GM12878 (cell line): Measurements from ENCODE around the gene TGM2. TPM values are rescaled to one million over a fixed set of nuclear protein-coding genes. Genes with fewer than 3 reads are reported as not detected.

Experiments used
- ATAC-seq: fragments of 200-7000 bp; cut with Tn5 transposase; 3 replicates; pipeline ENCODE4 v1.9.1; 2020; ENCODE audit warnings: mild to moderate bottlenecking, moderate library complexity
- BruUV-seq: library from RNA; stranded (reverse); fragments of 400-500 nt; replicated peaks from 2 replicates; lab custom pipeline; 2021; lab: Mats Ljungman, UMichigan
- CTCF ChIA-PET: fragments of 300-600 bp; sonication (Branson Sonifier 250); formaldehyde crosslinking; extraction: SDS; loops from one replicate; lab custom pipeline; 2021; ENCODE audit warnings: inconsistent platforms; lab: Yijun Ruan, JAX
- POLR2A ChIA-PET: fragments of 350-600 bp; formaldehyde crosslinking; extraction: SDS; loops from one replicate; lab custom pipeline; 2021; ENCODE audit warnings: inconsistent platforms; lab: Charles Lee
- RAD21 ChIA-PET: fragments of 300-600 bp; sonication (Branson Sonifier 250); formaldehyde crosslinking; loops from one replicate; lab custom pipeline; 2023; ENCODE audit warnings: antibody characterized with exemption; ENCODE audit not compliant: unreplicated experiment; lab: Charles Lee
- SMC1A ChIA-PET: fragments of 300-600 bp; sonication (Branson Sonifier 250); formaldehyde crosslinking; loops from one replicate; lab custom pipeline; 2023; ENCODE audit not compliant: unreplicated experiment, uncharacterized antibody; lab: Charles Lee
- DNase-seq: peaks from one replicate; pipeline ENCODE4 v3.0.0-alpha.2; 2011; ENCODE audit warnings: low read depth, low spot score
- FAIRE-seq: peaks from 3 replicates; lab custom pipeline; 2011; peaks lifted over from hg19 to GRCh38; lab: Jason Lieb, UNC
- H2AFZ ChIP-seq: 2 replicates; pipeline ENCODE4 v1.6.0; 2011; ENCODE audit warnings: low read depth, low read length, control low read depth; ENCODE audit not compliant: control insufficient read depth
- H3K27ac ChIP-seq: 2 replicates; pipeline ENCODE4 v1.5.1; 2011; ENCODE audit warnings: control low read depth; ENCODE audit not compliant: control insufficient read depth, insufficient read depth
- H3K27me3 ChIP-seq, 2 experiments: replicated peaks in 1 of 2; 2 replicates each; pipeline versions ENCODE4 v1.6.0 to v1.6.1; 2011; ENCODE audit warnings: low read length in 1 of 2; ENCODE audit not compliant: control insufficient read depth in 2 of 2, insufficient read depth in 2 of 2
- H3K36me3 ChIP-seq, 2 experiments: 2 replicates each; pipeline ENCODE4 v1.5.1; 2011; ENCODE audit warnings: low read length in 1 of 2; ENCODE audit not compliant: control insufficient read depth in 2 of 2, insufficient read depth in 2 of 2
- H3K4me1 ChIP-seq: 2 replicates; pipeline ENCODE4 v1.6.1; 2011; ENCODE audit warnings: mild to moderate bottlenecking, low read length, moderate library complexity, mixed read lengths; ENCODE audit not compliant: control insufficient read depth, insufficient read depth
- H3K4me2 ChIP-seq: 2 replicates; pipeline ENCODE4 v1.6.0; 2011; ENCODE audit warnings: control low read depth; ENCODE audit not compliant: control insufficient read depth, insufficient read depth
- H3K4me3 ChIP-seq: fragments of 200-600 bp; sonication (generic); 2 replicates; pipeline ENCODE4 v1.5.1; 2016
- H3K79me2 ChIP-seq: 2 replicates; pipeline ENCODE4 v1.6.0; 2011; ENCODE audit warnings: low read length; ENCODE audit not compliant: control insufficient read depth, insufficient read depth
- H3K9ac ChIP-seq: 2 replicates; pipeline ENCODE4 v1.8.0; 2011; ENCODE audit warnings: low read length, control low read depth, mixed read lengths; ENCODE audit not compliant: control insufficient read depth, insufficient read depth
- H3K9me3 ChIP-seq: replicated peaks from 3 replicates; pipeline ENCODE4 v1.5.1; 2011; ENCODE audit warnings: mild to moderate bottlenecking, low read length; ENCODE audit not compliant: control insufficient read depth, insufficient read depth
- H4K20me1 ChIP-seq: 2 replicates; pipeline ENCODE4 v1.6.0; 2011; ENCODE audit not compliant: control insufficient read depth, insufficient read depth
- CBFB ChIP-seq: IDR thresholded peaks from 2 replicates; pipeline ENCODE4 v1.6.1; 2016; ENCODE audit warnings: antibody characterized with exemption, low read depth
- PAX8 ChIP-seq: fragments of 450-650 bp; IDR thresholded peaks from 2 replicates; pipeline ENCODE4 v1.6.1; 2017; ENCODE audit warnings: mild to moderate bottlenecking, moderate library complexity
- YBX1 ChIP-seq: fragments of 450-650 bp; IDR thresholded peaks from 2 replicates; pipeline ENCODE4 v1.6.1; 2016; ENCODE audit warnings: antibody characterized with exemption
- ZBTB4 ChIP-seq: fragments of 450-650 bp; formaldehyde crosslinking; IDR thresholded peaks from 2 replicates; pipeline ENCODE4 v1.4.0; 2022; ENCODE audit warnings: mild to moderate bottlenecking, moderate library complexity
- WGBS: methylation state at CpG from one replicate; pipeline ENCODE4 v1.1.6; 2016; ENCODE audit warnings: low lambda C conversion rate; ENCODE audit not compliant: insufficient replicate concordance, insufficient coverage; ENCODE audit errors: missing lambda C conversion rate; 5-methylcytosine and 5-hydroxymethylcytosine counted together
- in situ Hi-C: fragments of 300-500 bp; cut with MboI; formaldehyde crosslinking; loops from 9 replicates; pipeline ENCODE4 v1.14.3; 2018; ENCODE audit warnings: mixed read lengths
- intact Hi-C: fragments of 100-400 bp; cut with micrococcal nuclease; formaldehyde crosslinking; loops from one replicate; pipeline ENCODE4 v1.14.2; 2022; ENCODE audit not compliant: unreplicated experiment
- polyA plus RNA-seq, 11 experiments: library from polyadenylated mRNA; depleted of rRNA in 4 of 11; unstranded in 6 of 11; stranded (reverse) in 5 of 11; fragments of >200 nt; fragmentation: Nextera tagmentation in 4 of 11; fragmentation: Illumina TruSeq in 1 of 11; extraction: Ambion mirVana in 4 of 11; extraction: Trizol in 1 of 11; gene quantifications; 1 replicate in 1 of 11; 2 replicates in 10 of 11; pipeline versions ENCODE4 v1.2.1 to v1.2.3, GENCODE V29; 2011 to 2016; ENCODE audit warnings: inconsistent platforms in 2 of 11, missing spikeins in 2 of 11, low read depth in 1 of 11
- total RNA-seq, 4 experiments: library from RNA; depleted of rRNA in 3 of 4; stranded (reverse); fragments of >200 nt in 3 of 4; fragmentation: Illumina TruSeq in 1 of 4; extraction: Trizol in 1 of 4; gene quantifications; 2 replicates each; pipeline versions ENCODE4 v1.2.1 to v1.2.3, GENCODE V29; 2013 to 2021

Gene TGM2
- total and polyA plus RNA-seq, 10 of the 15 experiments (the other 5 are each of a cell fraction or from before 2014, with no cell fraction given), result 0.11 to 1.9 (median 0.51) TPM

DNA sequence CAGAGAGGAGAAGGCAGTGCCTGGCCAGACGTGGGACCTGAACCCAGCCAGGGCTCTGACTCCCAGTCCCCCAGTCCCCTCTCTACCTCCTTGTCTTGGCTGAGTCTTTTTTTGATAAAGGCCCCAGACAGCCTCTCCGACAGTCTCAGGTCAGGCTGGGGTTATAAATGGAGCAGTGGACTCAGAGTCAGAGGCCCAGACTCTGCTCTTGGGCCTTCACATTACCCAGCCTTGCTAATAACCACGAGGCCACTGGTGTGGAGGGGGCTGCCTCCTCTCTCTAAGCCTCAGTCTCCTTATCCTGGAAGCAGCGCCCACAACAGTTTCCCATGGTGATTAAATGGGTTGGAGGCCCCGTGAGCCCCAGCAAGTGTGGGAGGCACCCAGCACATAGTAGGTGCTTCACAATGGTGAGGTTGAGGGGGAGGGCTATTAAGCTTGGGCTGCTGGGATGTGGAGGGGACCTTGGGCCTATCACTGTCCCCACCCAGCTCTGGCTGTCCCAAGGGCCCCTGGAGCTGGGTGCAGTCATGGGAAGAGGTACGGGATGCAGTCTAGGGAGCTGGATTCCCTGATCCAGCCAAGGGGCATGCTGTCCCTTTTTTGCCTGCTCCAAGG lies 35.7 kb downstream of the TGM2 start:
- H3K4me2 ChIP-seq, result no peak overlapping the region
- in situ Hi-C loops, result no loop called here
- H3K36me3 ChIP-seq, result no peaks in the 10 kb centered on the region
- H3K9ac ChIP-seq, result no peak overlapping the region
- SMC1A ChIA-PET, result interaction anchor here (1.2 kb wide), 1 partner anchor 10 kb away, joined by 3 read pairs; no protein-coding TSS in a partner anchor
- BruUV-seq, result no TSS peak
- WGBS, result 54% methylated on average over 6 of the region's 6 CpGs
- FAIRE-seq (no peak), ATAC-seq (no peak), DNase-seq (no peak)
- H2AFZ ChIP-seq, result no peak overlapping the region
- POLR2A ChIA-PET, result no interaction called here
- intact Hi-C loops, result no loop called here
- no peaks in the 10 kb centered on the region for H4K20me1 ChIP-seq
- H3K9me3 ChIP-seq, result no peaks in the 10 kb centered on the region
- H3K4me3 ChIP-seq, result no peak overlapping the region
- no peak overlapping the region for H3K27ac ChIP-seq
- CTCF ChIA-PET, result interaction anchor here (0.7 kb wide), 1 partner anchor 92 kb away, joined by 3 read pairs; no protein-coding TSS in a partner anchor
- no peaks in the 10 kb centered on the region for H3K4me1 ChIP-seq
- RAD21 ChIA-PET, result no interaction called here
- TF ChIP-seq YBX1, result no peak
- TF ChIP-seq CBFB, result no peak
- TF ChIP-seq PAX8, result no peak
- no peak for TF ChIP-seq ZBTB4 (CRISPR knock-in tag)
- H3K27me3 ChIP-seq, result no peaks in the 10 kb centered on the region
- no peaks in the 10 kb centered on the region for H3K79me2 ChIP-seq
